ENCODE data around the gene ADAM12.
"Not testable (repeated sequence)": the region's sequence is repeated elsewhere in the genome, so short reads cannot be mapped to it uniquely, and the experiment has no call there.

Gene ADAM12

DNA sequence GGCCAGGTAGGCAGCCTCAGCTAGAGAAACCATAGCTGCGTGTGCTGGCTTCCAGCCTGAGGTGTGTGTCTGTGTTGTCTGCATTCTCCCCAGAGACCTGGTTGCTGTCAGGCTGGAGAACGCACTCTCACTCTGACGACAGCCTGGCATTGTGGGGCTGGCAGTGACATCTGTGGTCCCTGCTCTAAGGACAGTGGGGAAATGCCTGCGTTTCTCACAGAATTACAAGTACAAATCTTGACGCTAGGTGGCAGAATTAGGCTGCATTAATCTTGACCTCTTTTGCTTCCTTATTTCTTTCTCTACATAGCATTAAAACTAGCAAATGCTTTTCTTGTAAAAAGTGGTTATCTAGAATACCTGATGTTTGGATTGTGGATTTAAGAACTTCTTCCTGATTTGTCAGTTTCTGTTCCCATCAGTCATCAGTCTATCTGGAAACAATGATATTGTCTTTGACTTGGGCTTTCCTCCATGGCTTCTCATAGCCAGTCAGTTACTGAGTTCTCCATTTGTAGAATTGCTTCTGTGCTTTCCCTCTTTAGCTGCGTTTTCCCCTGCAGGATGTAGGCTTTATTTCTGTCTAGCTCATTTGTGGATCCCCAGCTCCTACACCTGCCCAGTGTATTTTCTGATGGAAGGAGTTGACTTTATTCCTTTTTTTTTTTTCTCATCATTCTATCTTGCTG lies 405.9 kb downstream of the ADAM12 start:
- DNase-seq (ENCODE audit: low spot score): peak; percentile 88

DNA sequence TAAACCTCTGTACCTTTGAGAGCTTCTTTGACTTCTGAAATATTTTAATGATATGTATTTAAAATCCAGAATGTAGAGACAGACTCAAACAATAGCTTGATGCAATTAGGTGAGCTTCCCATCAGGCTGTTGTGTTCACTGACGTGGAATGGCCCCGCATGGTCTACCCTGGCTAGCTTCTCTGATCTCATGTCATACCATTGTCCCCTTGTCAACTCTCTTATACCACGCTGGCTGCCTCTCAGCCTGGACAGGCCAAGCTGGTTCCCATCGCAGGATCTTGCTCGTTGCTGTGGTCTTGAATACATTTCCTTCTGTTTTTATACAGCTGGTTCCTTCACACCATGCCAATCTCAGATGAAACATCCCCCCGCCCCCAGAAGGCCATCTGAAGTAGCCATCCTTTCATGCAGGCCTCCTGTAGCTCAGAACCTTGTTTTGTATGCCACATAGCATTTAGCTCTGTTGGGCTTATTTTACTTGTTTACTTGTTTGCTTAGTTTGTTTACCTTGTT lies 407.7 kb downstream of the ADAM12 start:
- DNase-seq (ENCODE audit: low spot score): no peak

DNA sequence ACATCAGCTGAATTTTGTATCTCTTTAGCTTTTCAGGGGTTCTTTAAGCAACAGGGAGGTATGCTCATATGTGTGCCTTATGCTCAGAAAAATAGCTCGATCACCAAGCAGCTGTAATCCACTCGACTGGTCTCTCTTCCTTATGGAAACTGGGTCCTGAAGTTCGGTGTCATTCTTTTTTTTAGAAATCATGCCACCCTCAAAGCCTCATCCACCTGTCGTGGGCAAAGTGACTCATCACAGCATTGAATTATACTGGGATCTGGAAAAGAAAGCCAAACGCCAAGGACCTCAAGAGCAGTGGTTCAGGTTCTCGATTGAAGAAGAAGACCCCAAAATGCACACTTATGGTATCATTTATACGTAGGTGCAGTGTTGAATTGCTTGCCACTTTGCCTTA lies 408.3 kb downstream of the ADAM12 start:
- DNase-seq (ENCODE audit: low spot score): no peak

DNA sequence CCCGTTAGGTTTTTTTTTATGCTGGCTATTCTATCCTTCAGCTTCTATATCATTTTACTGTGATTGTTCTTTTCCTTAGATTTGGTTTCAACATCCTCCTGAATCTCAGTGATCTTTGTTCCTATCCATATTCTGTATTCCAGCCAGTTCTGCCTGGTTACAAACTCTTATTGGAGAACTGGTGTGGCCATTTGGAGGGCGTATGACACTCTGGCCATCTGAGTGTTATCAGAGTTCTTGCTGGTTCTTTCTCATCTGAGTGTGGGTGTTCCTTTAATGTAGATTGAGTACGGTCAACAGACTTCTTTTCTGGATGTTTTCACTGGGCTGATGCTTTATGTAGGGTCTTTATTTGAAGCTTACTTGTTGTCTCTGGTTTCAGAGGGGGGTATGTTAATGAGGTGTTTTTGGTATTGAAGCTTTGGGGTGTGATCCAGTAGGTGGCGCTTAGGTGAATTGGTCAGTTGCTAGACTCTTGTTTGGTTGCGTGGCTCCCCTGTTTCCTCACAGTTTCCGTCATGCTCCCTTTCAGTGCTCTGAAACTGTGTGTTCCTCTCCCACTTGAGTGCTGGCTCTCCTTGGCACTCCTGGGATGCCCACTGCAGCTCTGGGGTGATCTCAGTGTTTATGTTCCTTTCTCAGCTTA lies 411.2 kb downstream of the ADAM12 start:
- DNase-seq (ENCODE audit: low spot score): no peak

DNA sequence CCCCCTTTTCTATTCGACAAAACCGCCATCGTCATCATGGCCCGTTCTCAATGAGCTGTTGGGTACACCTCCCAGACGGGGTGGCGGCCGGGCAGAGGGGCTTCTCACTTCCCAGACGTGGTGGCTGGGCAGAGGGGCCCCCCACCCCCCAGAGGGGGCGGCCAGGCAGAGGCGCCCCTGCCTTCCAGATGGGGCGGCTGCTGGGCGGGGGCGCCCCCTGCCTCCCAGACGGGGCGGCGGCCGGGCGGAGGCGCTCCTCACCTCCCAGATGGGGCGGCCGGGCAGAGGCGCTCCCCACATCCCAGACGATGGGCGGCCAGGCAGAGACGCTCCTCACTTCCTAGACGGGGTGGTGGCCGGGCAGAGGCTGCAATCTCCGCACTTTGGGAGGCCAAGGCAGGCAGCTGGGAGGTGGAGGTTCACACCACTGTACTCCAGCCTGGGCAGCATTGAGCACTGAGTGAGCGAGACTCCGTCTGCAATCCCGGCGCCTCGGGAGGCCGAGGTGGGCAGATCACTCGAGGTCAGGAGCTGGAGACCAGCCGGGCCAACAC lies 418.1 kb downstream of the ADAM12 start:
- DNase-seq (ENCODE audit: low spot score): not testable (repeated sequence)

DNA sequence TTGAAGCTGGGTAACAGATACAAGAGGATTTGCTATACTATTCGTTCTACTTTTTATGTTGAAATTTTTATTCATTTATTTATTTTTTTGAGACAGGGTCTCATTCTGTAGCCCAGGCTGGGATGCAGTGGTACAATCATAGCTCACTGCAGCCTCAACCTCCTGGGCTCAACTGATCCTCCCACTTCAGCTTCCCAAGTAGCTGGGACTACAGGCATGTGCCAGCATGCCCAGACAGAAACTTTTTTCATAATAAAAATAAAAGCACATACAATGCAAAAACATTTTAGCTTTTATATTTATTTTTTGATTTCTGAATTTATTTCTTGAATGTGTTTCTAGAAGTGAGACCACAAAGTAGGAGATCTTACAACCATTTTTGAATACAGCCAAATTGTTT lies 420.7 kb downstream of the ADAM12 start:
- DNase-seq (ENCODE audit: low spot score): no peak

DNA sequence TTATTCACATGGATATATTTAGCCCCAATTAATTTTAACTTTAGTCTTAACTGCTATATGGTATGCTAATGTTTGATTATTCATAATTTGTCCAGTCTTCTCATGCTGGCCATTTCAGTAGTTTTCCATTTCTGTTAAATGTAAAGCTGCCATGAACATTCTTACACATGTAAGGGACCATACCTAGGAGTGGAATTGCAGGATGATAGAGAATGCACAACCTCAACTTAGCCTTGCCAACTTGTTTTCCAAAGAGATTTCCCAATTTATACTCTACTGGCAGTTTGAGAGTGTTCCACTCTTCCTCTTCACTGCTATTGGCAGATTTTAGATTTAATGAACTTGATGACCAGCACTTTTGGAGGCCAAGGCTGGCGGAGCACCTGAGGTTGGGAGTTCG lies 423.7 kb downstream of the ADAM12 start:
- no peak for DNase-seq (ENCODE audit: low spot score)
